ENCODE measurements around the gene COX7A1.

COX7A1 gene

GRCh38 chr19:36111200-36111539 lies 41.1 kb downstream of the COX7A1 start:
- no peak for DNase-seq

GRCh38 chr19:36110487-36111199 lies 41.6 kb downstream of the COX7A1 start, which contains the start of gene OVOL3:
Gene OVOL3, plus strand, starts transcription at chr19:36111143. Its CDS starts 60 bp downstream, at chr19:36111203.
- DNase-seq, result no peak

- DNase-seq, result no peak
These were observed 43.6 kb downstream of the COX7A1 start for GRCh38 chr19:36108684-36109083.

DNA sequence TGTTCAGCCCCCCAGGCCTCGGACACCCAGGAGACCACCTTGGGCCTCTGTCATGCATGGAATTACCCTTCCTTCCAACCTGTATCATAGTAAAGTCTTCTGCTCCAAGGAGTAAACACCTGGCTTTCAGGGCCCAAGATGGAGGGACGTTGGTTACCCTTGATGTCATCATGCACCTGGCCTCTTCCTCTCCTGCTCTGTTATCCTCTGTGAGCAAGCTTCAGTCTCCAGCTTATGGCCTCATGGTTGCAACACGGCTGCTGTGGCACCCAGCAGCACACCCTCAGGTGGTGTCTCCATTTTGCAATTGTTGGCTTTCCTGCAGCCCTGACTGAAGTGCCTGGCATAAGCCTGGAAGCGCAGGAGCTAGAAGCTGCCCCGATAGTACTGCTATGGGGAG lies 45.3 kb downstream of the COX7A1 start:
- DNase-seq, result no peak

- no peak for DNase-seq
These were observed 45.8 kb downstream of the COX7A1 start for GRCh38 chr19:36106441-36106840.

DNA sequence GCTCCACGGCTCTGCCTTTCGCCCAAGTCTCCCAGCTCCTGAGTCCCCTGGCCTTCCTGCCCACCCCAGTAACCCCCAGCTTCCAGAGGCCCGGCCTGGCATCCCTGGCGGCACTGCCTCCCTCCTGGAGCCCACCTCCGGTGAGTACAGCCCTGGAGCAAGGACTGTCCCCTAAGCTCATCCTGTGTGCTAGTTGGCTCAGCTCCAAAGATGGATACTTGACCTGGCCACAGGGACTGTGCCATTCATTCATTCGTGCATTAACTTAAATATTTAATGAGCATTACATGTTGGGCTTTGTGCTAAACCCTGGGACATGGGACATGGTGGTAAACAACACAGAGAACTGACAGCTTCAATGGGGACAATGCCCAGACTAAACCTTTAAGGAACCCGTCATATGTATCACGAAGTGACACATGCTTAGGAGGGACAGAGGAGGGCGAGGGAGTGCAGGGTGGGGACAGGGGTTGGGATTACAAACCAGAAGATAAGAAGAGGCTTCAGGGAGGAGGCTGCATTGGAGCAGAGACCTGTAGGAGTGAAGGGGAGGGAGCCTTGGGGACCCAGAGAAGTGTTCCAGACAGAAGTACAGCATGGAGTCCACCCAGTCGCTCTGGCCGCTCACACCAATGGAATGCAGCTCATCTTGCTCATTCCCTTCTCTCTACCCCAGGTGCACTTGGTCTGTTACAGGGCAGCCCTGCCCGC lies 48.2 kb downstream of the COX7A1 start:
- DNase-seq, result no peak

- DNase-seq, result no peak
These were observed 49.1 kb downstream of the COX7A1 start for GRCh38 chr19:36103040-36103626.

- DNase-seq, result no peak
These were observed 50.5 kb downstream of the COX7A1 start for GRCh38 chr19:36101550-36102327.

Data from activated CD4-positive, alpha-beta T cell treated with anti-CD3 and anti-CD28 coated beads, Interleukin-10, Interleukin-2, amounts not matched to agents 100 ng/mL and 50 ng/mL, durations not matched to agents 16 hours and 8 hours (primary cell).